DMS153 treated with DMSO at 0.1 percent for 48 hours (cell line): Measurements from ENCODE around the gene PLEKHA4.
"Not testable (repeated sequence)": the region's sequence is repeated elsewhere in the genome, so short reads cannot be mapped to it uniquely, and the experiment has no call there.

ENCODE experiments used
- DNase-seq: peaks from one replicate; lab custom pipeline; 2025; ENCODE audit not compliant: unreplicated experiment; lab: John Stamatoyannopoulos, UW

The PLEKHA4 gene

GRCh38 chr19:48887861-48888612, 19.6 kb upstream of the PLEKHA4 start:
- no peak for DNase-seq

- no peak for DNase-seq
Observed at GRCh38 chr19:48883726-48884125, 15.3 kb upstream of the PLEKHA4 start.

GRCh38 chr19:48881741-48882657, 13.6 kb upstream of the PLEKHA4 start:
- no peak for DNase-seq

DNA sequence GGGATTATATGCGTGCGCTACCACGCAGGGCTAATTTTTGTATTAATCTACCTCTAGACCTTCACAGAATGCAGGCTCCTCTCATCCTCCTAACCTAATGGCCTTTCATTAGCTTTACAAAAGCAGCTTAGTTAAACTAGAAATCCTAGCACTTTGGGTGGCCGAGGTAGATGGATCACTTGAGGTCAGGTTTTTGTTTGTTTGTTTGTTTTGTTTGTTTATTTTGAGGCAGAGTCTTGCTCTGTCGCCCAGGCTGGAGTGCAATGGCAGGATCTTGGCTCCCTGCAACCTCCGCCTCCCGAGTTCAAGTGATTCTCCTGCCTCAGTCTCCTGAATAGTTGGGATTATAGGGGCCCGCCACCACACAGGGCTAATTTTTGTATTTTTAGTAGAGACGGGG, 11.3 kb upstream of the PLEKHA4 start:
- DNase-seq: not testable (repeated sequence)

DNA sequence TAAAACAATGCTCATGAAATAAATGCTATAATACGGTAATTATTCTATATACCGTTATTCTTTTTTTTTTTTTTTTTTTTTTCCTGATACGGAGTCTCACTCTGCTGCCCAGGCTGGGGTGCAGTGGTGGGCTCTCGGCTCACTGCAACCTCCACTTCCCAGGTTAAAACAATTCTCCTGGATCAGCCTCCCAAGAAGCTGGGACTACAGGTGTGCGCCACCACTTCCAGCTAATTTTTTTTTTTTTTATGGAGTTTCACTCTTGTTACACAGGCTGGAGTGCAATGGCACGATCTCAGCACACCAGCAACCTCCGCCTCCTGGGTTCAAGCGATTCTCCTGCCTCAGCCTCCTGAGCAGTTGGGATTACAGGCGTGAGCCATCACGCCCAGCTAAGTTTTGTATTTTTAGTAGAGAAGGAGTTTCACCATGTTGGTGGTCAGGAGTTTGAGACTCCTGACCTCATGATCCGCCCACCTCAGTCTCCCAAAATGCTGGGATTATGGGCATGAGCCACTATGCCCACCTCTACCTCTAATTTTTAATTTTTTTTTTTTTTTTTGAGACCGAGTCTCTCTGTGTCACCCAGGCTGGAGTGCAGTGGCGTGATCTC, 10.7 kb upstream of the PLEKHA4 start:
- no peak for DNase-seq

- no peak for DNase-seq
Observed at GRCh38 chr19:48878196-48879024, 10.0 kb upstream of the PLEKHA4 start.

DNA sequence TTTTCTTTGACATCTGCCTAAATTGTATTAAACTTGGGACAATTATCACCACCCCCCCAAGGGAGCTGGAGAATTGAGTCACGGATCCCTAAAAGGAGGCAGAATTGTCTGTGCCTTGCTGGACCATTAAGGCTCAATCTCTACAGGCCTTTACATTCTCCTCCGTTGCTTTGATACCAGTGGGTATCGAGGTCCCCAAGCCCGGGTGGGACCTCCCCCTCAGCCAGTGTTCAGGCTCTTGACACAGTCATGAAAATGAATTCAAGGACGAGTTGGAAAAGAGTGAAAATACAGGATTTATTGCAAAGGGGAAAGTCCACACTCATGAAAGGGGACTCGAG, 9.4 kb upstream of the PLEKHA4 start:
- no peak for DNase-seq

DNA sequence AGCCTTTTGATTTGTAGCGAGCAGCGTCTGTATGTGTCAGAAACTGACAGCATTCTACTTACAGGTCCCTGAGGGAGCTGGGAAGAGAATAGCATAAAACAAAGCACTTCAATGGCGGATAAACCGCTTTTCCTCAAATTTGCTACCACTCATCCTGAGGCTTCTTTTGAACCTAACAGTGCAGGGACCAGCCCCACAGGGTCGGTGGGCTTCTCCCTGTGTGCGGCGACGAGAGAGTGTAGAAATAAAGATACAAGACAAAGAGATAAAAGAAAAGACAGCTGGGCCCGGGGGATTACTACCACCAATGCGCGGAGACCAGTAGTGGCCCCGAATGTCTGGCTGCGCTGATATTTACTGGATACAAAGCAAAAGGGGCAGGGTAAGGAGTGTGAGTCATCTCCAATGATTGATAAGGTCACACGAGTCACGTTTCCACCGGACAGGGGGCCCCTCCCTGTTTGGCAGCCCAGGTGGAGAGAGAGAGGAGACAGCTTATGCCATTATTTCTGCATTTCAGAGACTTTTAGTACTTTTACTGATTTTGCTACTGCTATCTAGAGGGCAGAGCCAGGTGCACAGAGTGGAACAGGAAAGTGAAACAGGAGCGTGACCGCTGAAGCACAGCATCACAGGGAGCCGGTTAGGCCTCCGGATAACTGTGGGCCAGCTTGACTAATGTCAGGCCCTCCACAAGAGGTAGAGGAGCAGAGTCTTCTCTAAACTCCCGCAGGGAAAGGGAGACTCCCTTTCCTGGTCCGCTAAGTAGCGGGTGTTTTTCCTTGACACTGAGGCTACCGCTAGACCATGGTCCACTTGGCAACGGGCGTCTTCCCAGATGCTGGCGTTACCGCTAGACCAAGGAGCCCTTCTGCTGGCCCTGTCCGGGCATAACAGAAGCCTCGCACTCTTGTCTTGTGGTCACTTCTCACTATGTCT, 7.9 kb upstream of the PLEKHA4 start:
- not testable (repeated sequence) for DNase-seq

GRCh38 chr19:48874303-48875135, 6.1 kb upstream of the PLEKHA4 start:
- no peak for DNase-seq

DNA sequence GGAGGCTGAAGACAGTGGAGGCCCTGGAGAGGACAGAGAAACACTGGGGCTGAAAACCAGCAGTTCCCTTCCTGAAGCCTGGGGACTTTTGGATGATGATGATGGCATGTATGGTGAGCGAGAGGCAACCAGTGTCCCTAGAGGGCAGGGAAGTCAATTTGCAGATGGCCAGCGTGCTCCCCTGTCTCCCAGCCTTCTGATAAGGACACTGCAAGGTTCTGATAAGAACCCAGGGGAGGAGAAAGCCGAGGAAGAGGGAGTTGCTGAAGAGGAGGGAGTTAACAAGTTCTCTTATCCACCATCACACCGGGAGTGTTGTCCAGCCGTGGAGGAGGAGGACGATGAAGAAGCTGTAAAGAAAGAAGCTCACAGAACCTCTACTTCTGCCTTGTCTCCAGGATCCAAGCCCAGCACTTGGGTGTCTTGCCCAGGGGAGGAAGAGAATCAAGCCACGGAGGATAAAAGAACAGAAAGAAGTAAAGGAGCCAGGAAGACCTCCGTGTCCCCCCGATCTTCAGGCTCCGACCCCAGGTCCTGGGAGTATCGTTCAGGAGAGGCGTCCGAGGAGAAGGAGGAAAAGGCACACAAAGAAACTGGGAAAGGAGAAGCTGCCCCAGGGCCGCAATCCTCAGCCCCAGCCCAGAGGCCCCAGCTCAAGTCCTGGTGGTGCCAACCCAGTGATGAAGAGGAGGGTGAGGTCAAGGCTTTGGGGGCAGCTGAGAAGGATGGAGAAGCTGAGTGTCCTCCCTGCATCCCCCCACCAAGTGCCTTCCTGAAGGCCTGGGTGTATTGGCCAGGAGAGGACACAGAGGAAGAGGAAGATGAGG, 5.3 kb upstream of the PLEKHA4 start:
- DNase-seq: no peak

DNA sequence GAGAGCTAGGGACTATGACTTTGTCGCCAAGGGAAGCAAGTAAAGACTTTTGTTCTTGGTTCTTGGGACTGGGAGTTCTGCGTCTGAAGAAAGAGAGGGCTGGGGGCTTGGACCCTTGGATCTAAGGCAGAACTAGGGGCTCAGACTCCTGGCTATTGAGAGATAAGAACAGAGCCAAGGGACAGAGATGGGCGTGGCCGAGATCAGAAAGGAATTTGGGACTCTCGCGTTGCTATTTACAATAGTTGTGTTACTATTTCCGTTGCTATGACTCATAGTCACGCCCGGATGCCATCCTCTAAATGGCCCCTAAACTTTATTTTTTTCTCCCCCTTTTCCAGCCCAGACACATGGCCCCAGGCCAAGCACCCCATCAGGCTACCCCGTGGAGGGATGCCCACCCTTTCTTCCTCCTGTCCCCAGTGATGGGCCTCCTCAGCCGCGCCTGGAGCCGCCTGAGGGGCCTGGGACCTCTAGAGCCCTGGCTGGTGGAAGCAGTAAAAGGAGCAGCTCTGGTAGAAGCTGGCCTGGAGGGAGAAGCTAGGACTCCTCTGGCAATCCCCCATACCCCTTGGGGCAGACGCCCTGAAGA, 4.6 kb upstream of the PLEKHA4 start:
- peak; percentile 65 for DNase-seq

- peak; percentile 98 for DNase-seq
Observed at GRCh38 chr19:48872182-48872883, 3.9 kb upstream of the PLEKHA4 start, which contains the start of gene PPP1R15A. Gene PPP1R15A, plus strand, starts transcription at chr19:48872421. Its CDS starts 813 bp downstream, at chr19:48873234.

DNA sequence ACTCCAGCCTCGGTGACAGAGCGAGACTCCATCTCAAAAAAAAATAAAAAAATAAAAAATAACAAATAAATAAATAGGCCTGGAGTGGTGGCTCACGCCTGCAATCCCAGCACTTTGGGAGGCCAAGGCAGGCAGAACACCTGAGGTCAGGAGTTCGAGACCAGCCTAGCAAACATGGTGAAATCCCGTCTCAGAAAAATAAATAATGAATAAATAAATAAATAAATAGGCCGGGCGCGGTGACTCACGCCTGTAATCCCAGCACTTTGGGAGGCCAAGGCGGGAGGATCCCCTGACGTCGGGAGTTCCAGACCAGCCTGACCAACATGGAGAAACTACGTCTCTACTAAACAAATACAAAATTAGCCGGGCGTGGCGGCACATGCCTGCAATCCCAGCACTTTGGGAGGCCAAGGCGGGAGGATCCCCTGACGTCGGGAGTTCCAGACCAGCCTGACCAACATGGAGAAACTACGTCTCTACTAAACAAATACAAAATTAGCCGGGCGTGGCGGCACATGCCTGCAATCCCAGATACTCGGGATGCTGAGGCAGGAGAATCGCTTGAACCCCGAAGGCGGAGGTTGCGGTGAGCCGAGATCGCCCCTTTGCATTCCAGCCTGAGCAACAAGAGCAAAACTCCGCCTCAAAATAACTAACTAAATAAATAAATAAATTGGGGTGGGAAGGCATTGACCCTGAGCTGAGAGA, 3.2 kb upstream of the PLEKHA4 start:
- not testable (repeated sequence) for DNase-seq

GRCh38 chr19:48870048-48870447, 1.6 kb upstream of the PLEKHA4 start:
- DNase-seq: no peak

GRCh38 chr19:48867746-48868113, 687 bp downstream of the PLEKHA4 start:
- no peak for DNase-seq

DNA sequence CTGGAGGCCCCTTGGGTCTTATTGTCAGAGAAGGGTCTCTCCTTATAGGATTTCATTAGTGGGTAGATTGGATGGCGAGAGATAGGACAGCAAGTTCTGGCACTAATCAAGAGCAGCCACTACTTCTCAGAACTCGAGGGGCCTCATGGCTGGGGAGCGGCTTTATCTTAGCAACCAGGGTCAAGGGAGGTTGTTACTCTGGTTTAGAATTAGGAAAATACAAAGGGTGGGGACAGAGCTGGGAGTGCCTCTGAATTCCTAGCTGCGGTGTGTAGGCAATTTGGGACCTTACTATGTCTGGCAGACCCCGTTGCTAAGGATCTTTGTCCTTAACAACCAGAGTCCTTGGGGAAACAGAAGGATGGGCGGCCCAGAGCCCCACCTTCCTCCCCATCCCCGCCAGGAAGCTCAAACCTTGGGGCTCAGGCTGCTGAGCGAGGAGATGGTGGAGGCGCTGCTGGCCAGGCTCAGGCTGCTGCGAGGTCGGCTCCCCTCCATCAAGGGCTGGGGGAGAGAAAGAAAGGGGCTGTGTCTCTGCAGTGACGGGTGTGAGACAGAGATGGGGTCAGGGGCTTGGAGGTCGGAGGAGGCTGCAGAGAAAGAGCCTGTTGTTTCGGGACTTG, 1.2 kb downstream of the PLEKHA4 start:
- DNase-seq: no peak
